H1 (cell line): Measurements from ENCODE around the gene MRPS18B. TPM values are rescaled to one million over a fixed set of nuclear protein-coding genes. Genes with fewer than 3 reads are reported as not detected.

Experiments used
- SP1 ChIP-seq: IDR thresholded peaks from 2 replicates; pipeline ENCODE4 v1.6.1; 2011; ENCODE audit warnings: low read depth, low read length
- polyA plus RNA-seq, 7 experiments: library from polyadenylated mRNA; depleted of rRNA in 3 of 7; stranded (reverse) in 5 of 7; unstranded in 2 of 7; fragments of >200 nt in 5 of 7; fragments of 200-250 nt in 2 of 7; gene quantifications; 1 replicate in 5 of 7; 2 replicates in 1 of 7; 4 replicates in 1 of 7; pipeline versions ENCODE4 v1.2.1 to v1.2.3, GENCODE V29; 2011 to 2013; ENCODE audit warnings: missing spikeins in 2 of 7, mixed read lengths in 2 of 7
- total RNA-seq: library from RNA; stranded (reverse); fragmentation: NEBNext Ultra II Directional; extraction: Animal tissue kit (Norgen Biotek cat#: 25700); gene quantifications from 2 replicates; pipeline ENCODE4 v1.2.1, GENCODE V29; 2021

MRPS18B gene
- total and polyA plus RNA-seq, 2 of the 8 experiments (the other 6 are each of a cell fraction or from before 2014, with no cell fraction given): 57.8 to 83.3 TPM

DNA sequence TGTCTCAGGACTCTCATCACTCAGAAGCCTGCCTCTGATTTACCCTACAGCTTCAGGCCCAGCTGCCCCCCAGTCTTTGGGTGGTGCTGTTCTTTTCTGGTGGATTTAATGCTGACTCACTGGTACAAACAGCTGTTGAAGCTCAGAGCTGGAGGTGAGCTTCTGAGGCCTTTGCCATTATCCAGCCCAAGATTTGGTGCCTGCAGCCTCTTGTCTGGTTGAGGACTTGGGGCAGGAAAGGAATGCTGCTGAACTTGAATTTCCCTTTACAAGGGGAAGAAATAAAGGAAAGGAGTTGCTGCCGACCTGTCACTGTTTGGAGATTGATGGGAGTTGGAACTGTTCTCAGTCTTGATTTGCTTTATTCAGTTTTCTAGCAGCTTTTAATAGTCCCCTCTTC lies 26.6 kb upstream of the MRPS18B start (continued):
- no peak for TF ChIP-seq SP1
